Activated CD8-positive, alpha-beta T cell treated with anti-CD3 and anti-CD28 coated beads, Interleukin-2, amount 10 ng/mL, durations not matched to agents 7 days and 5 days (primary cell): ENCODE data around the gene HOXB4. TPM values are rescaled to one million over a fixed set of nuclear protein-coding genes. Genes with fewer than 3 reads are reported as not detected.

Experiments
- ATAC-seq: fragments of 150-1000 bp; cut with Tn5 transposase; one replicate; pipeline ENCODE4 v1.10.0; 2021; ENCODE audit warnings: moderate library complexity
- CTCF ChIA-PET: fragments of 350-600 bp; sonication (Branson Sonifier 250); formaldehyde crosslinking; loops from one replicate; lab custom pipeline; 2021; ENCODE audit warnings: antibody characterized with exemption; lab: Charles Lee
- POLR2A ChIA-PET: fragments of 350-600 bp; sonication (Branson Sonifier 250); formaldehyde crosslinking; loops from one replicate; lab custom pipeline; 2021; ENCODE audit warnings: antibody characterized with exemption; lab: Charles Lee
- DNase-seq: peaks from one replicate; pipeline ENCODE4 v3.0.0-alpha.2; 2020
- H3K27ac Mint-ChIP-seq: one replicate; pipeline ENCODE4 v1.8.0; 2021; ENCODE audit warnings: mild to moderate bottlenecking, mixed read lengths
- H3K27me3 Mint-ChIP-seq: one replicate; pipeline ENCODE4 v1.8.0; 2021; ENCODE audit warnings: low read depth, mixed read lengths
- H3K36me3 Mint-ChIP-seq: one replicate; pipeline ENCODE4 v1.8.0; 2021; ENCODE audit warnings: low read depth, mixed read lengths
- H3K4me1 Mint-ChIP-seq: one replicate; pipeline ENCODE4 v1.8.0; 2021; ENCODE audit warnings: low read depth, mixed read lengths
- H3K4me3 Mint-ChIP-seq: one replicate; pipeline ENCODE4 v1.8.0; 2021; ENCODE audit warnings: mild to moderate bottlenecking, mixed read lengths
- H3K9me3 Mint-ChIP-seq: one replicate; pipeline ENCODE4 v1.8.0; 2022; ENCODE audit warnings: mixed read lengths; ENCODE audit not compliant: insufficient read depth
- total RNA-seq, 2 experiments: library from RNA; stranded (reverse); gene quantifications; one replicate each; pipeline ENCODE4 v1.2.3, GENCODE V29; 2021

Gene HOXB4
- total RNA-seq, 2 experiments from 2014 or later: 5.7 to 6.1 TPM

DNA sequence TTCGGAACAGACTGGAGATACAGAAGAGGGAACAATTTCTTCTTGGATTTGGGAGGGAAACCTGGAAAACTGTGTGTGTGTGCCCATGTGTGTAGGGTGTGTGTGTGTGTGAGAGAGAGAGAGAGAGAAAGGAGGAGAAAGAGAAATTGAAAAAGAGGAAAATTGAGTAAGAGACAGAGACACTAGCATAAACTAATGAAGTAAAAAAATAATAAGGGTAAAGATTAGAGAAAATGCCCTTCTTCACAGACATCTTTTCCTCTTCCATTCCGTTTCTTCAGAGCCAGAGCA lies 19.4 kb downstream of the HOXB4 start:
- POLR2A ChIA-PET: no interaction called here

DNA sequence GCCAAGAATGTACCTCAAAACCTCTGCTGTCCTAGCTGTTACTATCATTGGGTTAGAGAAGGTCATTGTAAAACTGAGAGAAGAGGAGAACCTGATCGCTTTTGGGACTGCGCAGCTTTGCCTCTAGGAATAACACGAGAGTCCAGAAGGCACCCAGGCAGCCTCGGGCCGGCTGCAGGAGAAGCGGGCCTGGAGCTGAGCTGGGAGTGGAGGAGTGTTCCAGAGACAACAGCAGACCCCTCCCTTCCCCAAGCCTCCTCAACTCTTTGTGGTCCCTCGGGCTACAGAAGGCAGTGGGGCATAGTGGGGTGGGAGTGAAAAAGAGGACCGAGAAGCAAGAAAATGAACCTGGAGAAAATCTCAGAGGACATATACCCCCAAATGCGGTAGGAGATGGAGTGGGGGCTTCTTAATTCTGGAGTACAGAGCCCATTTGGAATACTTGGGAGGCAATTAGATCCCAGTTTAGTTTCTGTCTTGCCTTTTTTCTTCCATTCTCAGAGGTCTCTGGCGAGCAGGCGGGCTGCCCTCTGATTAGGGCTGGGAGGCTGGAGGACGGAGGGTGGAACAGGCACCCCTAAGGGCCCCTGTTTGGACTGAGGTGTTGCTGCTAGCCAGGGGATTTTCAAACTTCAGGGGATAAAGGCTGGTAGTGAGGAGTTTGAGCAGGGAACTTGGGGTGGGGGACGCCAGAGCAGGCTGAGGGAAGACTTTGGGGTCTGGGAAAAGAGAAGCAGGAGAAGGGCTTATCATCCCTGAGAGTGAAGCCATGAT lies 19.9 kb downstream of the HOXB4 start:
- Mint-ChIP-seq H3K4me1 (peaks cover 30% of the 10 kb centered on the region), H3K27me3 (peaks cover 13% of the 10 kb centered on the region), H3K4me3 (no peak overlapping the region), H3K9me3 (no peaks in the 10 kb centered on the region), H3K36me3 (peaks cover 10% of the 10 kb centered on the region), H3K27ac (no peak overlapping the region)
- no peak for ATAC-seq
- ChIA-PET POLR2A (no interaction called here), CTCF (interaction anchor here (0.6 kb wide), 1 partner anchor 550 kb away, joined by 3 read pairs; no protein-coding TSS in a partner anchor)
- DNase-seq: no peak

More for the DNA sequence above, 19.4 kb downstream of the HOXB4 start:
- peaks cover 13% of the 10 kb centered on the region for H3K27me3 Mint-ChIP-seq
- no peak overlapping the region for H3K27ac Mint-ChIP-seq
- ATAC-seq (no peak), DNase-seq (no peak)
- peaks cover 30% of the 10 kb centered on the region for H3K4me1 Mint-ChIP-seq
- no peaks in the 10 kb centered on the region for H3K9me3 Mint-ChIP-seq
- peaks cover 10% of the 10 kb centered on the region for H3K36me3 Mint-ChIP-seq
- CTCF ChIA-PET: no interaction called here
- H3K4me3 Mint-ChIP-seq: no peak overlapping the region

DNA sequence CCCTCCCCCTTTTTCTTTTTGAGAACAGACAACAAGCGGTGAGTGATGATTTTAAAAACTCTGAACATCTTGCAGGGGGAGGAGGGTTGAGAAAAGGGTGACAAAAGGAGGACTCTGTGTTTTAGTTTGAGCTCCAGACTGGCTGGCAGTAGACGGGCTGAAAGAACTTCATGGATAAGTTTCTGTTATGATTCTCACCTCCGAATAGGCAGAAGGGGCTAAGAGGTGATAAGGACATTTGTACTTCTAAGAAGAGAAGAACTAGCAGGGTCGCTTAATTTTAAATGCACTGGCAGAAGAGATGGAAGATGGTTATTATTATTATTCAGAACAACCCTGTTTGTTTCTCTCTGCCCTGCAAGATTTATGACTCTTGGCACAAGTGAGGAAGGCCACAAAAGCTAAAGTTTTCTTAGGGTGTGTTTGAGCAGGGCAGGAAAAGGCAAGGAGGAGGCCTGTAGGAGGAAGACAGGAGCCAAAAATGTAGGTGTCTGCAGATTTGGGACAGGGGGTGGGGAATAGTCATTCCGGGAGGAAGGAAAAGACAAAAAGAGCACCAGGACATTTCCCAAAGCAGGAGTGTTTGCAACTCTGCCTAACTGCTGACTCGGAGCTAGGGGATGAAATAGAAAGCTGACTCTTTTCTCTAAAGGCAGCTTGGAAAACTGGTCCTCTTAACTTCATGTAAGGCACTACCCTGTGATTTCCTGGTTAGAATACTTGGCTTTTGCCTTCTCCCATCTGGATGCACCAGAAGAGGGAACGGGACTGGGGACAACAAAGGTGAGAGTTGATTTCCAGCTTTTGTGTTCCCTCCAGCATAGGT lies 21.4 kb downstream of the HOXB4 start:
- H3K36me3 Mint-ChIP-seq: peaks cover 8% of the 10 kb centered on the region
- ATAC-seq: no peak
- H3K4me3 Mint-ChIP-seq: no peak overlapping the region
- H3K27ac Mint-ChIP-seq: no peak overlapping the region
- ChIA-PET POLR2A (interaction anchor here (0.9 kb wide), 1 partner anchor 10 kb away, joined by 3 read pairs; no protein-coding TSS in a partner anchor), CTCF (interaction anchor here (1.1 kb wide), 1 partner anchor 64 kb away, joined by 4 read pairs; no protein-coding TSS in a partner anchor)
- peaks cover 13% of the 10 kb centered on the region for H3K27me3 Mint-ChIP-seq
- no peaks in the 10 kb centered on the region for H3K9me3 Mint-ChIP-seq
- peaks cover 22% of the 10 kb centered on the region for H3K4me1 Mint-ChIP-seq
- no peak for DNase-seq

GRCh38 chr17:48556229-48556575 lies 21.9 kb downstream of the HOXB4 start:
- H3K9me3 Mint-ChIP-seq: no peaks in the 10 kb centered on the region
- CTCF ChIA-PET: interaction anchor here (0.5 to 1.2 kb wide), 3 partner anchors 46 to 204 kb away, joined by 3 to 4 read pairs (median 3); no protein-coding TSS in a partner anchor
- H3K27ac Mint-ChIP-seq: no peak overlapping the region
- DNase-seq (no peak), ATAC-seq (no peak)
- POLR2A ChIA-PET: interaction anchor here (0.9 kb wide), 1 partner anchor 10 kb away, joined by 3 read pairs; no protein-coding TSS in a partner anchor
- peaks cover 16% of the 10 kb centered on the region for H3K4me1 Mint-ChIP-seq
- peaks cover 13% of the 10 kb centered on the region for H3K27me3 Mint-ChIP-seq
- H3K36me3 Mint-ChIP-seq: peaks cover 6% of the 10 kb centered on the region
- no peak overlapping the region for H3K4me3 Mint-ChIP-seq

- ChIA-PET CTCF (interaction anchor here (0.5 to 1.2 kb wide), 3 partner anchors 47 to 204 kb away, joined by 3 read pairs; no protein-coding TSS in a partner anchor), POLR2A (interaction anchor here (0.9 kb wide), 1 partner anchor 9 kb away, joined by 3 read pairs; no protein-coding TSS in a partner anchor)
- peak overlapping the region; percentile 67 for H3K27ac Mint-ChIP-seq
- H3K4me3 Mint-ChIP-seq: peak overlapping the region; percentile 60
- peaks cover 10% of the 10 kb centered on the region for H3K4me1 Mint-ChIP-seq
- no peaks in the 10 kb centered on the region for H3K9me3 Mint-ChIP-seq
- ATAC-seq (peak; percentile 59), DNase-seq (no peak)
- H3K27me3 Mint-ChIP-seq: peaks cover 13% of the 10 kb centered on the region
- peaks cover 4% of the 10 kb centered on the region for H3K36me3 Mint-ChIP-seq
These were observed 22.6 kb downstream of the HOXB4 start for GRCh38 chr17:48555258-48556228.

DNA sequence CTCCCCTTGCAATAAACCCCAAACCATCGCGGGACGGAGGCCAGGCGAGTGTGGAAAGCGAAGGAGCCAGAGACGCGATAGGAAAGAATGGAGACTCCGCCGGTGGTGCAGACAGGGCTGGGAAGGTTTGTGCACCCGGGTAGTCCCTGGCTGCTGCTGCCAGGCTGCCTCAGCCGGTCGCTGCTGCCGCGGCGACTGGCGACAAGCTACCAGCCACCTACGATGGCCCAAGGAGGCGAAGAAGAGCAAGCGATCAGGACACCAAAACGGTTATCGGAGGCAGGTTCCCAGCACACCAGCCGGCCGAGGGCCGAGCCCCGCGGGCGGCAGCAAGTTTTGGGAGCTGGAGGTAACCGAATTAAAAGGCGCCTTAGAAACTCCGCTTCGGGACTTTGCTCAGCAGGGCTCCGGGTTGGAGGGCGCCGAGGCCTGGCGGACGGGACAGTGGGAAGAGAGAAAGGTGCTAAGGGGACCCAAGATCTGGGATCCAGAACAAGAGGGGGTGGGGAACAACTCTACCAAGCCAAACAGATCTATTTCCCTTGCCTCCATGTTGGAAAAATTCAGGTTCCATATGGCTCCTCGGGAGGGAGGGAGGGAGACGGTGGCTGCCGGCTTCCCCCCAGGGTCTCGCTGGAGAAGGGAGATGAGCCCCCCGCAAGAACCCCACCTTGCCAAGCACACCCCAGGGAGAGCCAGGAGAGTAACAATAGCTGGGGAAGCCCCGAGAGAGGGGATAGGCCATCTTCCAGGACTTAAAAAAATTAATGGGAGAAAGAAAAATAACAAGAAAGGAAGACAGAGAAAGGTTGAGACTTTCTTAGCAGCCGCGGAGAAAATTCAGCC lies 23.5 kb downstream of the HOXB4 start:
- peaks cover 4% of the 10 kb centered on the region for H3K36me3 Mint-ChIP-seq
- H3K4me3 Mint-ChIP-seq: peak overlapping the region; percentile 60
- peaks cover 13% of the 10 kb centered on the region for H3K27me3 Mint-ChIP-seq
- ChIA-PET CTCF (interaction anchor here (1.0 kb wide), 1 partner anchor 54 kb away, joined by 3 read pairs; no protein-coding TSS in a partner anchor), POLR2A (interaction anchor here (0.6 kb wide), 1 partner anchor 21 kb away, joined by 3 read pairs; no protein-coding TSS in a partner anchor)
- no peaks in the 10 kb centered on the region for H3K9me3 Mint-ChIP-seq
- ATAC-seq: no peak
- DNase-seq: no peak
- peak overlapping the region; percentile 67 for H3K27ac Mint-ChIP-seq
- H3K4me1 Mint-ChIP-seq: peaks cover 9% of the 10 kb centered on the region

DNA sequence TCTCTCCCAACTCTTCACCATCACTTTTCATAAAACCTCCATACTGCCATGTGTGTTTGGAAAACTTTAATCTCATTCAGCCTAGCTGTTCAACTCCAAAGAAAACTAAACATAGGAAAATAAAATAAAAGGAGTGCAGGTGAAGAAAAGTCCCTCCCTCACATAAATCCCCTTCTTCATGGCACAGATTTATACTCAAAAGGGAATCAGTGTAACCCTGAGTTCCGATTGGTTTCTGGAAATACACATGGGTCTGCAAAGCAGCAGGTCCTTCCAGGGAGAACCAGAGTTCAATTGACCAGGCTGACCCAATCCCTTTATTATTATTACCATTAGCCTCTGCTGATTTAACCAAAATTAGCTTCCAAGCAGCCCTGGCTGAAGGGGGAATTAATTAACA lies 24.3 kb downstream of the HOXB4 start:
- Mint-ChIP-seq H3K4me1 (peaks cover 11% of the 10 kb centered on the region), H3K36me3 (peaks cover 4% of the 10 kb centered on the region), H3K9me3 (no peaks in the 10 kb centered on the region), H3K4me3 (no peak overlapping the region), H3K27ac (no peak overlapping the region), H3K27me3 (peaks cover 13% of the 10 kb centered on the region)
- DNase-seq (no peak), ATAC-seq (no peak)
- POLR2A ChIA-PET: no interaction called here
- CTCF ChIA-PET: no interaction called here

GRCh38 chr17:48553190-48553547 lies 25.0 kb downstream of the HOXB4 start:
- Mint-ChIP-seq H3K27ac (no peak overlapping the region), H3K4me1 (peaks cover 17% of the 10 kb centered on the region), H3K9me3 (no peaks in the 10 kb centered on the region), H3K4me3 (no peak overlapping the region), H3K27me3 (peaks cover 9% of the 10 kb centered on the region), H3K36me3 (peaks cover 4% of the 10 kb centered on the region)
- DNase-seq (no peak), ATAC-seq (no peak)
- POLR2A ChIA-PET: no interaction called here
- CTCF ChIA-PET: no interaction called here

DNA sequence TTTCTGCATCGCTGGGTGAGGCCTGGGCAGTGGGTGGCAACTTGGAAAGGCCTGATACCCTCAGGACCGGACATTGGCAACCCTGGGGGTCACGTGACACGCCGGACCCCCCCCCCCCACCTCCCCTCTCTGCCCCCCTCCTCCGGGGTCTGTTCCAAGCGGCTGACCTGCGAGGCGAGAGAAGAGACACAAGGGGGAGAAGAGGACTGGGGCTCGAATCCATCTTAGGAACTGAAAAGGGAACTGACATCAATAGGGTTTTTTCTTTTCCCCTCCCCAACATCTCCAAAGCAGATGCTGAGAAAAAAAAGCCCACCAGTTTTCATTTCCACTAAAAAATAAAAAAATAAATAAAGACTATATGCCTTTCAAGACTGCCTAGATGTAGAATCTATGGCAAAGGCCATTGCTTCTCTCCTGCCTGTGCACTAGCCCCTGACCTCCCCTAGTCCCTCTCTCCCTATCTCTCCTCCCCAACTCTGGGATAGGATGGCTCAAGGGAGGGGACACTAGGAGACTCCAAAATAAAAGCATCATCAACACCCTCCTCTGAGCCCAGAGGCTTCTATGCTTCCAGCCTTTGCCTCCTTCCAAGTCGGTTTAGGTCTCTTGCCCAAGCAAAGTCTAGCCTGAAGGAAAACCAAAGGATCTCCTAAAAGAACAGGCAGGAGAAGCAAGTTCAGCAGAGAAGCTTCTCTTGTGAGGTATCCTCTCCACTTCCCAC lies 25.5 kb downstream of the HOXB4 start:
- CTCF ChIA-PET: no interaction called here
- H3K27ac Mint-ChIP-seq: no peak overlapping the region

More for the DNA sequence above, 25.5 kb downstream of the HOXB4 start:
- POLR2A ChIA-PET: no interaction called here
- Mint-ChIP-seq H3K4me1 (peaks cover 22% of the 10 kb centered on the region), H3K4me3 (no peak overlapping the region), H3K36me3 (peaks cover 7% of the 10 kb centered on the region), H3K27me3 (peaks cover 9% of the 10 kb centered on the region), H3K9me3 (no peaks in the 10 kb centered on the region)
- ATAC-seq (no peak), DNase-seq (no peak)
